ENCODE measurements around the gene PEDS1. TPM values are rescaled to one million over a fixed set of nuclear protein-coding genes. Genes with fewer than 3 reads are reported as not detected.
"Not testable (repeated sequence)": the region's sequence is repeated elsewhere in the genome, so short reads cannot be mapped to it uniquely, and the experiment has no call there.

Gene PEDS1
- total RNA-seq, 1 donor from 2014 or later: 9.5 TPM

DNA sequence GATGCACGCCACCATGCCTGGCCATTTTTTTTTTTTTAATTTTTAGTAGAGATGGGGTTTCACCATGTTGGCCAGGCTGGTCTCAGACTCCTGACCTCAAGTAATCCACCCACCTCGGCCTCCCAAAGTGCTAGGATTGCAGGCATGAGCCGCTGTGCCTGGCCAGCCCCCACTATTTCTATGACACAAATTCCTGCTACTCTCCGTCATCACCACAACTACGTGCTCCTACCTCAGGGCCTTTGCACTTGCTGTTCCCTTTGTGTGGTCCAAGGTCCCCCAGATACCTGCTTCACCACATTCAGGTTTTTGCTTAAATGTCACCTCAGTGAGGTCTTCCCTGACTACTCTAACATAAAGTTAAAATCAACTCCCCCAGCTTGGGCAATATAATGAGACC, 31.9 kb upstream of the PEDS1 start:
- Mint-ChIP-seq H3K27me3 (ENCODE audit: insufficient read depth, low read depth) (peaks cover 17% of the 10 kb centered on the region), H3K9me3 (no peaks in the 10 kb centered on the region), H3K4me3 (no peak overlapping the region), H3K27ac (no peak overlapping the region), H3K36me3 (no peaks in the 10 kb centered on the region), H3K4me1 (peaks cover 4% of the 10 kb centered on the region)
- Histone ChIP-seq H2AFZ (replicated peaks) (no peak overlapping the region), H3K9ac (no peak overlapping the region), H3K4me3 (no peak overlapping the region), H4K20me1 (ENCODE audit: low read depth) (no peaks in the 10 kb centered on the region), H3K36me3 (no peaks in the 10 kb centered on the region), H3K27ac (no peak overlapping the region), H3K9me3 (ENCODE audit: low read depth) (no peaks in the 10 kb centered on the region), H3K79me2 (ENCODE audit: low read depth) (no peaks in the 10 kb centered on the region), H3K4me1 (no peaks in the 10 kb centered on the region), H3K27me3 (peaks cover 20% of the 10 kb centered on the region), H3K4me2 (no peak overlapping the region), H3F3A (ENCODE audit: low read depth) (no peaks in the 10 kb centered on the region)
- TF ChIP-seq, protein P1, sequence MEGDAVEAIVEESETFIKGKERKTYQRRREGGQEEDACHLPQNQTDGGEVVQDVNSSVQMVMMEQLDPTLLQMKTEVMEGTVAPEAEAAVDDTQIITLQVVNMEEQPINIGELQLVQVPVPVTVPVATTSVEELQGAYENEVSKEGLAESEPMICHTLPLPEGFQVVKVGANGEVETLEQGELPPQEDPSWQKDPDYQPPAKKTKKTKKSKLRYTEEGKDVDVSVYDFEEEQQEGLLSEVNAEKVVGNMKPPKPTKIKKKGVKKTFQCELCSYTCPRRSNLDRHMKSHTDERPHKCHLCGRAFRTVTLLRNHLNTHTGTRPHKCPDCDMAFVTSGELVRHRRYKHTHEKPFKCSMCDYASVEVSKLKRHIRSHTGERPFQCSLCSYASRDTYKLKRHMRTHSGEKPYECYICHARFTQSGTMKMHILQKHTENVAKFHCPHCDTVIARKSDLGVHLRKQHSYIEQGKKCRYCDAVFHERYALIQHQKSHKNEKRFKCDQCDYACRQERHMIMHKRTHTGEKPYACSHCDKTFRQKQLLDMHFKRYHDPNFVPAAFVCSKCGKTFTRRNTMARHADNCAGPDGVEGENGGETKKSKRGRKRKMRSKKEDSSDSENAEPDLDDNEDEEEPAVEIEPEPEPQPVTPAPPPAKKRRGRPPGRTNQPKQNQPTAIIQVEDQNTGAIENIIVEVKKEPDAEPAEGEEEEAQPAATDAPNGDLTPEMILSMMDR (IDR thresholded peaks at IDR 0.05): no peak
- TF ChIP-seq EZH2phosphoT487 (IDR thresholded peaks at IDR 0.05): no peak
- TF ChIP-seq EZH2 (IDR thresholded peaks at IDR 0.05): no peak
- DNase-seq (ENCODE audit: low spot score): no peak

DNA sequence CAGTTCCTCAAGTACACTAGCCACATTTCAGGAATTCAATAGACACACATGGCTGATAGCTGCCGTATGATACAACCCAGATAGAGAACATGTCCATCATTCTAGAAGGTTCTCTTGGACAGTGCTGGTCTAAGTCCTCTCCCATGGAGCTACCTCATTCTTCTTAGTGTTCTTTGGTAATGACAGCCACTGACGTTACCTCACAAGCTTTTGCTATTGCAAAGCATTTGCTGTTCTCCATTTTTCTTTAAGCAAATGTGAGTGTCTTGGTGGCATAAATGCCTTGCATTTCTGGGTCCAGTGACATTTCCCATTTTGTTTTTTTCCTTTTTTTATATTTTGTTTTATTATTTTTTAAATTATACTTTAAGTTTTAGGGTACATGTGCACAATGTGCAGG, 28.8 kb upstream of the PEDS1 start:
- Histone ChIP-seq H3K4me3 (no peak overlapping the region), H3K4me2 (no peak overlapping the region), H3K9ac (no peak overlapping the region), H4K20me1 (ENCODE audit: low read depth) (no peaks in the 10 kb centered on the region), H3K36me3 (no peaks in the 10 kb centered on the region), H3K27ac (no peak overlapping the region), H3F3A (ENCODE audit: low read depth) (no peaks in the 10 kb centered on the region), H3K79me2 (ENCODE audit: low read depth) (no peaks in the 10 kb centered on the region), H2AFZ (replicated peaks) (no peak overlapping the region), H3K4me1 (no peaks in the 10 kb centered on the region), H3K9me3 (ENCODE audit: low read depth) (no peaks in the 10 kb centered on the region), H3K27me3 (peaks cover 8% of the 10 kb centered on the region)
- Mint-ChIP-seq H3K4me1 (peaks cover 7% of the 10 kb centered on the region), H3K9me3 (no peaks in the 10 kb centered on the region), H3K4me3 (no peak overlapping the region), H3K27ac (no peak overlapping the region), H3K27me3 (ENCODE audit: insufficient read depth, low read depth) (peaks cover 14% of the 10 kb centered on the region), H3K36me3 (no peaks in the 10 kb centered on the region)
- TF ChIP-seq EZH2 (IDR thresholded peaks at IDR 0.05): no peak
- TF ChIP-seq EZH2phosphoT487 (IDR thresholded peaks at IDR 0.05): no peak
- TF ChIP-seq, protein P1 (IDR thresholded peaks at IDR 0.05): no peak
- DNase-seq (ENCODE audit: low spot score): no peak

DNA sequence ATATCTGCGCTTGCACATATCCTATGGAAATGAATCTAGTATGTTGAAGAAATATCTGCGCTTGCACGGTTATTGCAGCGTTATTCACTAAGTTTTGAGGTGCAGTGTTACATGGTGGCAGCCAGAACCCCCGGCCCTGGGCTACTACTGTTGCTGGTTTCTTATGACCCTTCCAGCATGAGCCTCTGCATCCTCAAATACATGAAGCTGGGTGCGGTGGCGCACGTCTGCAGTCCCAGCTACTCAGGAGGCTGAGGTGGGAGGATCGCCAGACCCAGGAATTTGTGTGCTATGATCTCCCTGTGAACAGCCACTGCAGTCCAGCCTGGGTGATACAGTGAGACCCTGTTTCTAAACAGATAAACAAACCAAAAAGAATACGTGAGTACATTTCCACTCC, 27.8 kb upstream of the PEDS1 start:
- Mint-ChIP-seq H3K4me3 (no peak overlapping the region), H3K36me3 (no peaks in the 10 kb centered on the region), H3K9me3 (no peaks in the 10 kb centered on the region), H3K27ac (no peak overlapping the region), H3K27me3 (ENCODE audit: insufficient read depth, low read depth) (peaks cover 9% of the 10 kb centered on the region), H3K4me1 (peaks cover 7% of the 10 kb centered on the region)
- Histone ChIP-seq H3K4me2 (no peak overlapping the region), H3K4me1 (no peaks in the 10 kb centered on the region), H2AFZ (replicated peaks) (no peak overlapping the region), H3K79me2 (ENCODE audit: low read depth) (no peaks in the 10 kb centered on the region), H3K27me3 (peaks cover 8% of the 10 kb centered on the region), H3K27ac (no peak overlapping the region), H3K4me3 (no peak overlapping the region), H3K9ac (no peak overlapping the region), H3K9me3 (ENCODE audit: low read depth) (no peaks in the 10 kb centered on the region), H3F3A (ENCODE audit: low read depth) (no peaks in the 10 kb centered on the region), H4K20me1 (ENCODE audit: low read depth) (no peaks in the 10 kb centered on the region), H3K36me3 (no peaks in the 10 kb centered on the region)
- no peak for DNase-seq (ENCODE audit: low spot score)
- no peak for TF ChIP-seq EZH2 (IDR thresholded peaks at IDR 0.05)
- TF ChIP-seq EZH2phosphoT487 (IDR thresholded peaks at IDR 0.05): no peak
- TF ChIP-seq, protein P1 (IDR thresholded peaks at IDR 0.05): no peak

DNA sequence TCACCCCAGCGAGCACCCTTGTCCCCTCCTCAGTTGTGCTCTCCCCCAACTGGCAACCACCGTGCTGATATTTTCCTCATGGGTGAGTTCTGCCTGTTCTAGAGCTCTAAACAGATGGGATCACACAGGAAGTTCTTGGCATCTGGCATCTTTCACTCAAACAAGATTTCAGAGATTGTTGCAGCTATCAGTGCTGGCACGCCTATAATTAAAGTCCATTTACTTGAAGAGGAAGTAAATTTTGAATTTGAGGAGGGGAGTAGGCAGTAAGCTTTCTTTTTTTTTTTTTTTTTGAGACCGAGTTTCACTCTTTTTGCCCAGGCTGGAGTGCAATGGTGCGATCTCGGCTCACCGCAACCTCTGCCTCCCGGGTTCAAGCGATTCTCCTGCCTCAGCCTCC, 25.1 kb upstream of the PEDS1 start:
- H3K4me1 ChIP-seq; H3K27me3 Mint-ChIP-seq (ENCODE audit: insufficient read depth, low read depth); H3K9me3 ChIP-seq (ENCODE audit: low read depth); H3K27me3 ChIP-seq; H3K4me2 ChIP-seq; H4K20me1 ChIP-seq (ENCODE audit: low read depth); H3K4me1 Mint-ChIP-seq; H3K79me2 ChIP-seq (ENCODE audit: low read depth); H3K9ac ChIP-seq; H3K36me3 Mint-ChIP-seq; H2AFZ ChIP-seq (replicated peaks); DNase-seq (ENCODE audit: low spot score); H3F3A ChIP-seq (ENCODE audit: low read depth); H3K9me3 Mint-ChIP-seq; H3K4me3 ChIP-seq; H3K27ac ChIP-seq; H3K36me3 ChIP-seq; H3K4me3 Mint-ChIP-seq; H3K27ac Mint-ChIP-seq: not testable (repeated sequence)
